MV-4-11 (cell line): ENCODE data around the gene RNF125.
"Not testable (repeated sequence)": the region's sequence is repeated elsewhere in the genome, so short reads cannot be mapped to it uniquely, and the experiment has no call there.

ENCODE experiments used
- DNase-seq: peaks from one replicate; lab custom pipeline; 2025; lab: John Stamatoyannopoulos, UW

Gene RNF125

DNA sequence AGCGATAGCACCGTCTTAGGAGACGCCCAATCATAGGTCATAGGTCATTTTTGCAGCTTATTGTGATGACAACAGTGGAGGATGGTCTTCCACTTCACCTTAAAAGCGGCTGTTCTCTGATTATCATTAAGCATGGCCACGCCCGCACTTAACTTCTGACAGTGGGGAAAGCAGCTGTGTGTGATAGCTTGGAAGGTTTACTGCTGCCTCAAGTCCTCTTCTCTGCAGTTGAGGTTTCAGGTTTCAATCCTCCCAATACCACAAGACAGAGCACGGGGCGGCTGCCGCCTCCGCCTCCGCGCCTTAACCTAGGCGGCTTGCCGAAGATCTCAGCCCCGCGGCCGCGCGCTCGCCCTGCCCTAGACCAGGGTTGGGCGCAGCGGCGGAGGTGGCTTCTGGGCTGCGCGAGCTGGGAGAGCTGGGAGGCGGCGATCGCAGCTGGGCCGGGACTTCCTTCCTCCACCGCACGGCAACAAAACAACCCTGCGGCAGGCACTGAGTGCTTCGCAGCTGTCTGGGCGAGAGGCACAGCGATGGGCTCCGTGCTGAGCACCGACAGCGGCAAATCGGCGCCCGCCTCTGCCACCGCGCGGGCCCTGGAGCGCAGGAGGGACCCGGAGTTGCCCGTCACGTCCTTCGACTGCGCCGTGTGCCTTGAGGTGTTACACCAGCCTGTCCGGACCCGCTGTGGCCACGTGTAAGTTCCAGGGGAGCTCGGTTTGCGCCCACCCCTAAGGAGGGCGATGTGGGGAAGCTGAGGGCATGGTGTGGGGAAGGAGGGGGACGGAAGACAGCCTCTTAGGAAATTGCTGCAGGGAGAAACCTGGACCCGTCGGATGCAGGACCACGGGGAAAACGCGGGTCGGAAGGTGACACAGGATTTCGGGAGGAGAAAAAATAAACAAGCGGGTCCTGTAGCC lies at the start of gene RNF125:
Gene RNF125 (plus strand): TSS at position 495 of the 920 bp plus-strand sequence. CDS start 39 bp downstream, at position 534.
- DNase-seq, result peak; percentile 79

DNA sequence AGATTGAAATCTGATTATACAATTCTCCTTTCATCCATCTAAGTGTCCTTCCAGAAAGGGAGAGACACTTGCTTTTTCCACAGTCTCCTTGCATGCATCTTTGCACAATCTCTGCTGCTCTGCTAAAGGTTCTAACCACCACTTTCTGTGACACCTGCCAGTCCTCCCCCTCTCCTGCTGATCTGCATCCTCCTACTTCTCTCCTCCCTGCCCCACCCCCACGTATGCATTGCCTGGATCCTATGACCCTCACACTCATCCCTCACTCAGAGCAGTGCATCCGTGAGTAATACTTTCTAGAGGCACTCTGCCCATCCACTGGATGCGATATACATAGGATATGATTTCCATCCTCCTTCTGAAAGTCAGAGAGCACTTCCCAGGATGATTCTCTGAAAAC lies 48.0 kb upstream of the RNF125 start:
- DNase-seq, result no peak

DNA sequence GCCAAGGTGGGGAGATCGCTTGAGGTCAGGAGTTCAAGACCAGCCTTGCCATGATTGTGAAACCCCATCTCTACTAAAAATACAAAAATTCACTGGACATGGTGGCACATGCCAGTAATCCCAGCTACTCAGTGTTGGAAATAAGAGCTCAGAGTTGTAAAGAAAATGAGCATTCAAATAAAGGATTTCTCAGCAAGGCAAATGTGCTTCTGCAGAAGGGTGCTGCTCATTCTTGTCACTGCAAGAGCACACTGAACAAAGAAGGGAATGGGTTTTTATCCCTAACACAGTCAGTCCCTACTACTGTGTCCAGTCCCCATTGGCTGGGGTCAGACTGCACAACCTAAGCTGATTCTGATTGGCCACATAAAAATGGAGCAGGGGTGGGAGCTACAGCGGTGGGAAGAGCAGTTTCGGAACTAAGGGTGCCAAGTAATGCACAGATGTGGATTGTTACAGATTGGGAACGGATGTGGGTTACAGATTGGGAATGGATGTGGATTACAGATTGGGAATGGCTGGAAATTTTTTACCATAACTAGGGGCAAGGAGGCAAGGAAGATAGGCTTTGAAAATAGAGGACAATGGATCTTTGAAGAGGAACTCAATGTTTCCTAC lies 44.6 kb upstream of the RNF125 start:
- peak; percentile 22 for DNase-seq

DNA sequence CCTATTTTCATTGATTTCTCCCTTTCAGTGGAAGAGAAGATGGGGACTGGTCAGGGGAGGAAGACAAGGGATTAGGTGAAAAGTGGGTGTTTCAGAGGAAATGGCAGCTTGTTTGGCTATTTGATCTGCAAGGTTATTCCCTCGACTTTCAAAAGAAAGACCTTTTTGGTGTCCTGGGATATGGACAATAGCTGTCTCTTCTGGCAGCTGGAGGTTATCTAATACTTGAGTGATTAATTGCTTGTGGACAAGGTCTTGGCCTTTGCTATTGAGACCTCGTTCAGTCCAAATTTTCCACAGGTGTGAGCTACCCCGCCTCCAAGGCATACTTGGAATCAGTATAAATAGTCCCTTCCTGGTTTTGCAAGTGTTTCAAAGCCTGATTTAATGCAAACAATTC lies 42.4 kb upstream of the RNF125 start:
- no peak for DNase-seq

DNA sequence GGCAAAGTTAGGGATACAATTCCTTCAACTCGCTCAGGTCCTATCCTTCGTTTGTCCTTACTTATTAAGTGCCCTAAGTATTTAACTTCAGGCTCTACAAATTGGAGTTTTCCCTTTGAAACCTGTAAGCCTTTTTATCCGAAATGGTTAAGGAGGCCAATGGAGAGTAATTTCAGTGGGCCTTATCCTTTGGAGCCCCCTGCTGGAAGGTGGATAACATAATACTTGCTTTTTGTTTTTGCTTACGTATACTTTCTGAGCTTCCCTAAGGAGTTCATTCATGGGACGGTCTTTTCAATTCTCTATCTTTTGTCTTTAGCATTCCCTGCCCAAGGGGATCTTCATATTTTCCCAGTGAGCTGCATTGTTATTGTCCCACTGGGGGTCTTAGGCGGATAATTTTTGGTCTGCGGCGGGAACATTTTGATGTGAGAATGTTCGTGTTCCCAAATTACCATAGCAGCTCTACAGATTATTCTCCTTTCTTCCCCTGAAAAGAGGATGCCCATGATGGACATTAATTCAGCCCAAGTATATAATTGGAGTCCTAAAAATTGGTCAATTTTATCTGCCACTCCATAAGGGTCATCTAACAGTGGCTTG lies 41.3 kb upstream of the RNF125 start:
- peak; percentile 41 for DNase-seq

DNA sequence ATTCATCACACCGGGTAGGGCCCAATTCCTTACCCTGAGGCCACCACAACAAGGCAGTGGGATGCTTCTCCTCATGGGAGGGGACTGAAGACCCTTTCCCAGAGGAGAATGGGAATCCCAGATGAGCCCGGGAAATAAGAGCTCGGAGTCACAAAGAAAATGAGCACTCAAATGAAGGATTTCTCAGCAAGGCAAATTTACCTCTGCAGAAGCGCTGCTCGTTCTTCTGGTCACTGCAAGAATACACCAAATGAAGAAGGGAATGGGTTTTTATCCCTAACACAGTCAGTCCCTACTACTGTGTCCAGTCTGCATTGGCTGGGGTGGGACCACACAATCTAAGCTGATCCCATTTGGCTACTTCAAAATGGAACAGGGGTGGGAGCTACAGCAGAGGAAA lies 40.0 kb upstream of the RNF125 start:
- DNase-seq, result no peak

DNA sequence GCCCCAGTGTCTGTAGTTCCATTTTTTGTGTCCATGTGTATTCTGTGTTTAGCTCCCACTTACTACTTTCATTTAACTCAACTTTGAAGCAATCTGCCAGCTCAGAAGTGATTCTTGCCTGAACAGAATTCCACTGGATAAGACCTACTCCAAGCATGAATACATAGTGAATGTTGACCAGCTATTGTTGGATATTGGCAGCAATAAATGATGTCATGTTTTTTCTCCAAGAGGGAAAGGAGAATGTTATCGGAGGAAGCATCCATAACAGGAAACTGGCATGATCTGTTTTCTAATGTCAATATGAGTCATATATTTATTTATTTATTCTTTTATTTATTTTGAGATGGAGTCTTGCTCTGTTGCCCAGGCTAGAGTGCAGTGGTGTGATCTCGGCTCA lies 38.9 kb upstream of the RNF125 start:
- DNase-seq, result no peak

DNA sequence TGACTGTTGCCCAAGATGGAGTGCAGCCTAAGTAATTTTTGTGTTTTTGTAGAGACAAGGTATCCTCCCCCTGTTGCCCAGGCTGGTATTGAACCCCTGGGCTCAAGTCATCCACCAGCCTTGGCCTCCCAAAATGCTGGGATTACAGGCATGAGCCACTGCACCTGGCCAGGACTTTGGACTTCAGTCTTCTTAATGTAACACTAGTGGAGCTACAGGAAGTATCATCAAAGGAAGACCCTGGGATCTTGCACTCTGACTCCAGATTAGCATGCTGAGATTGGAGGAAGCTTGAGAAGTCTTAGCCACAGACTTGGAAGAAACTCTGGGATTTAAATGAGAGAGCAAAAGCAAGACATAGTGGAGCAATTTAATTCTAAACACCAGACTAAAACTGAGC lies 37.8 kb upstream of the RNF125 start:
- DNase-seq, result no peak

DNA sequence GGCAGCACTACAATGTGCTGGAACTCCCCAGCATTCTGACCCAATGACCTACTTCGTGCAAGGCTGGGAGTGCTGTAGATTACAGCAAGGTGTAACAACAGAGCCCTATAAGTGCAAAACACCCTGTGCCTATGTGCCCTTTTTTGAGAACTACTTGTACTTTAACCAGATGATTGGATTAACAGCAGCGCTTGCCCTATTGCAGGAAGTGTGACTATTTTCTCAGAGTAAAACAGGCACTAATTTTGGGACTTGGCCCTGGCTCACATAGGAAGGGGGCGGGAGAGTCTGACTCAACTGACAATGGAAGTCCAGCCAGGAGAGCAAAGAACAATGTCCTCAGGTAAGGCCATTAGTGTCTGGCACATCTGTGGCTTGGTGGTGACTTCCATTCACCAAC lies 35.6 kb upstream of the RNF125 start:
- DNase-seq, result no peak

DNA sequence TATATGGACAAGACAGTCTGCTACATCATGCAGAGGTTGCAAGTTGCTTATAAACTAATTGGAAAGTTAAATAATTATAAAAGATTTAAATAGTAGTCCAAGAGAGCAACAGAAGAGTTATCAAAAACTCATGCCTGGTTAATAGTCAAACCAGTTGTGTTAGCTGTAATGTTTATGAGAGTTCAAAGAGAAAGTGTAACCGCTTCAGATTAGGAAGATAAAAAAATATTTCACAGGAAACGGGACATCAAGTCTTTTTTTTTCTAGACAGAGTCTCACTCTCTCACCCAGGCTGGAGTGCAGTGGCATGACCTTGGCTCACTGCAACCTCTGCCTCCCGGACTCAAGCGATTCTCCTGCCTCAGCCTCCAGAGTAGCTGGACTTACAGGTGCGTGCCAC lies 34.6 kb upstream of the RNF125 start:
- DNase-seq, result no peak

DNA sequence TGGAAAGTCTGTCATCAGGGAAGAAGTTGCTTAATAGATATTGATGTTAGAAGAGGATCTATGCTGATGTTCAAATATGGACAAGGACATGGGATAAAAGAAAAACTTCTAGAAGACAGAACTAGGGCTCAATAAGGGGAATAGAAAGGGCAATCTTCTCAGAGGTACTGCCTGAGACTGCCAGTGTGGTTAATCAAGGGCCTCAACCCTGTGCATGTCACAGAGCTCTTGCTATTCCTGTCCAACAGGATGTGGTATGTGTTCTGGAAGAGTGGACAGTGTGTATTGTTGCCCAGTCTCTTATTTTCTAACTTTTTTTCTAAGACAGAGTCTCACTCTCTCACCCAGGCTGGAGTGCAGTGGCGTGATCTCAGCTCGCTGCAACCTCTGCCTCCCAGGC lies 27.8 kb upstream of the RNF125 start:
- DNase-seq, result peak; percentile 85

DNA sequence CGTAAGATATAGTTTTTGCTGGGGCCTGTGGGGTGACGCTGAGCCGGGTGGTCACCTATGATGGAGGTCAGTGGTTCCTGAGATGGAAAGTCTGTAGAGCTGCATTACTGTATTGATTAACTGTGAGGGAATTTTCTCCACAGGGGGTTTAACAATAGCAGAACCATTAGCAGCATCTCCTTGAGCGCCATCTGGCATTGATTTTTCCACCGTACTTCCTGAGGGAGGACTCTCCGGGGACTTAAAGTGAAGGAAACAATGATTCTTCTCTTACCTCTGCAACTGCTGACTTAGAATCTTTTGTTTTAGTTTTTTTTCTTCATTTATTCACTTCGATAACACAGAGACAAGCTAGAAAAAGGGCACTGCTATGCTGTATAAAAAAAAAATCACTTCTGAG lies 22.6 kb upstream of the RNF125 start:
- DNase-seq, result no peak

DNA sequence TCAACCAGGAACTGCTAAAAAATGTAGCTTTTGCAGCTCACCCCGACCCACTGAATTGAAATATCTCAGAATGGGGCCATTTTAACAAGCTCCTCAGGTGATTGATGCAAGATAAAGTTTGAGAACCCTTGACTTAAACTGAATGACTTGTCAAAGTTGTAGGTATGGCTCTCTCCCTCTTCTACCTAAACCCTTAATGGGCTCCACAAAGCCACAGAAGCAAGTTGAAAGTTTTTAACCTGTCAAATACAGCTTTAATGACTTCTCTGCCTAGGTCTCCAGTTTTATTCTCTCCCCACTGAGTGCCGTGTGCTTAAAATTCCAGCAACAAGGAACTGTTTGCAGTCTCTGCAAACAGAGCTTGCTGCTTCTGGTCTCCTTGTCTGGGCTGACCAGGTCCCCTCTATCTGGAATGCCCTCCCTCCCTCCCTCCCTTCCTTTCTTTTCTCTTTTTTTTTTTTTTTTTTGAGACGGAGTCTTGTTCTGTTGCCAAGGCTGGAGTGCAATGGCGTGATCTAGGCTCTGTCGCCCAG lies 19.7 kb upstream of the RNF125 start:
- DNase-seq, result no peak

DNA sequence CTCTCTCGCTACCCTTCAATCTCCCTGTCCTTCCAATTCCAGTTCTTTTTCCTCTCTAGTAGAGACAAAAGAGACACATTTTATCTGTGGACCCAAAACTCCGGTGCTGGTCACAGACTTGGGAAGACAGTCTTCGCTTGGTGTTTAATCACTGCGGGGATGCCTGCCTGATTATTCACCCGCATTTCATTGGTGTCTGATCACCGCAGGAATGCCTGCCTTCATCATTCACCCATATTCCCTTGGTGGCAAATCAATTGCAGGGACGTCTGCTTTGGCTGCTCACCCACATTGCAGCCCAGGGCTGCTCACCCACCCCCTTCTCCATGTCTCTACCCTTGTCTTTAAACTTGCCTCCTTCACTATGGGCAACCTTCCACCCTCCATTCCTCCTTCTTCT lies 17.5 kb upstream of the RNF125 start:
- not testable (repeated sequence) for DNase-seq

DNA sequence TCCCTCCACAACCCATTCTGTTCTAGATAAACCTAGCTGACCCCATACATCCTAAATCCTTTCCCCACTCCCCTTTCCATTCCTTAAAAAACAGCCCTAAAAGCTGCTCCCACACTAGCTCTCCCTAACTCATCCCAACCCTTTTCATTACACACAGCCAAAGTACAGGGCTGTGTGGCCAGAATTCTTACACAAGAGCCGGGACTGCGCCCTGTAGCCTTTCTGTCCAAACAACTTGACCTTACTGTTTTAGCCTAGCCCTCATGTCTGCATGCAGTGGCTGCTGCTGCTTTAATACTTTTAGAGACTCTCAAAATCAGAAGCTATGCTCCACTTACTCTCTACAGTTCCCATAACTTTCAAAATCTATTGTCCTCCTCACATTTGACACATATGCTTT lies 14.8 kb upstream of the RNF125 start:
- not testable (repeated sequence) for DNase-seq

DNA sequence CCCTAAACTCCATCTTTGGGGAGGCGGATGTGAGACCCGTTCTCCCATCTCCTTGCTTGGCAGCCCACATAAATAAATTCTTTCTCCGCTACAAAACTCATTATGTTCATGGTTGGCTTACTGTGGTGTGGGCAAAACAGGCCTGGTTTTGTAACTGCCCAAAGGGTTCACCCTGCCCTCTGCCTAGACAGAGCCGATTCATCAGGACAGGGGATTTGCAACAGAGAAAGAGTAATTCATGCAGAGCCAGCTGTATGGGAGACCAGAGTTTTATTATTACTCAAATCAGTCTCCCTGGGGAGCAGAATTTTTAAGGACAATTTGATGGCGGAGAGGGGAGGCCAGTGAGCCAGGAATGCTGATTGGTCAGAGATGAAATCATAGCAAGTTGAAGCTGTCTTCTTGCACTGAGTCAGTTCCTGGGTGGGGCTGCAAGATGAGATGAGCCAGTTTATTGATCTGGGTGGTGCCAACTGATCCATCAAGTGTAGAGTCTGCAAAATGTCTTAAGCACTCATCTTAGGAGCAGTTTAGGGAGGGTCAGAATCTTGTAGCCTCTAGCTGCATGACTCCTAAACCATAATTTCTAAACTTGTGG lies 8.4 kb upstream of the RNF125 start:
- no peak for DNase-seq

DNA sequence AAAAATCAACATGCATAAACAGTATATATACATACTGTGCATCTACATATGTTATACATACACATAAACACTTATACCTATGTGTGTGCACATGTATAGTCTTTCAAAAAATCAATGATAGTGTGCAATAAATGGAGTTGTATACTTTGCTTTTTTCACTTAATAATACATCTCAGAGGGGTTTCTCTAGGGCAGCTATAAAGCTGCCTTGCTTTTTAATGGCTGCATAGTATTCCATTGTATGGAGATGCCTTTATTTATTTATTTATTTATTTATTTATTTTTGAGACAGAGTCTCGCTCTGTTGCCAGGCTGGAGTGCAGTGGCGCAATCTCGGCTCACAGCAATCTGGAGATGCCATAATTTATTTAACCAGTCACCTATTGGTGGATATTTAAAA lies 7.4 kb upstream of the RNF125 start:
- DNase-seq, result no peak

DNA sequence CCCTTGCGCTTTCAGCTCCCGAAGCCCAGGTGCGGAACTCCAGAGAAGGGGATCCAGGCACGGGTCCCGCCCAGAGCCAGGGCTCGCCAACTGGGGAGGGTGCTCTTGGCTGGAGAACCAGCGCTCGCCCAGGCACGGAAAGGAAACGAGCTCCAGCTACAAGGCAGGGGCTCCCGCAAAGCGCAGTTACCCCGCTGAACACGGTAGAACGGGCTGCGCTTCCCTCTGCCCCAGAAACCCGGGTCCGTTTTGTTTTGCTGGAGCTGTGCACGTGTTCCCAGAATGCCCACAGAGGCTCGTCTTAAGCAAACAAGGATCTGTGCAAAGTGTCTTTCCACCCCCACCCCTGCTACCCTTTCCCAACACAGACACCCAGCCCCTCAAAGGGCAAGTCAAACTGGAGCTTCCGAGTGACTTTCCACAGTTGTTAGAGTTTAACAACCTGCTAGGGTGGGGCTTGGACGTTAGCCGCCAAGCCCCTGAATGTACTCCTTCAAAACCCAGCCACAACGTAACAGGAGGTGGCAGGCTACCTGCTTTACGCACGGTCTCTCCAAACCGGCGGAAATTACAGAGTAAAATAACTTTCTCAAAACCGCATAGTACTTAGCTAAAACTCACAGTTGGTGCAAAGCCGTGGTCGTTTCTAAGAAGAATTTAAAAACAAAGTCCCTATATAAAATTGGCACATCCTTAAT lies 775 bp downstream of the RNF125 start:
- DNase-seq, result peak; percentile 33

DNA sequence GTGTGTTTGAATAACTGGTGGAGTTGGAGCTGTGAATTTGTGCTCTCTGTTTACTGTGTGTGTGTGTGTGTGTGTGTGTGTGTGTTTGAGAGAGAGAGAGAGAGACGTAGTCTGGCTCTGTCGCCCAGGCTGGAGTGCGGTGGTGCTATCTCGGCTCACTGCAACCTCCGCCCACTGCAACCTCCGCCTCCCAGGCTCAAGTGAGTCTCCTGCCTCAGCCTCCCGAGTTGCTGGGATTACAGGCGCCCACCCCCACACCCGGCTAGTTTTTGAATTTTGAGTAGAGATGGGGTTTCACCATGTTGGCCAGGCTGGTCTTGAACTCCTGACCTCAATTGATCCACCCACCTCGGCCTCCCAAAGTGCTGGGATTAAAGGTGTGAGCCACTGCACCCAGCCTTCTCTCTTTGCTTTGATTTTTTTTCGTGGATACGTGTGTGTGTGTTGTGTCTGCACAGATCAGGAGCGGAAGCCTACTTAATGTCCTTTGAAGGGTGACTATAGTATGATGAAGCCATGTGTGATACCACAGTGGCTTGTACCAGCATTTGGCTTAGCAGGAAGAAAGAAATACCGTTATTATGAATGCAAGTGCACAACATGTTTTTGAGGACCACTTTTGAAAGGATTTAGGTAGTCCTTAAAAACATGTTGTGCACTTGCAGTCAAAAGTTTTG lies 1.5 kb downstream of the RNF125 start:
- not testable (repeated sequence) for DNase-seq

DNA sequence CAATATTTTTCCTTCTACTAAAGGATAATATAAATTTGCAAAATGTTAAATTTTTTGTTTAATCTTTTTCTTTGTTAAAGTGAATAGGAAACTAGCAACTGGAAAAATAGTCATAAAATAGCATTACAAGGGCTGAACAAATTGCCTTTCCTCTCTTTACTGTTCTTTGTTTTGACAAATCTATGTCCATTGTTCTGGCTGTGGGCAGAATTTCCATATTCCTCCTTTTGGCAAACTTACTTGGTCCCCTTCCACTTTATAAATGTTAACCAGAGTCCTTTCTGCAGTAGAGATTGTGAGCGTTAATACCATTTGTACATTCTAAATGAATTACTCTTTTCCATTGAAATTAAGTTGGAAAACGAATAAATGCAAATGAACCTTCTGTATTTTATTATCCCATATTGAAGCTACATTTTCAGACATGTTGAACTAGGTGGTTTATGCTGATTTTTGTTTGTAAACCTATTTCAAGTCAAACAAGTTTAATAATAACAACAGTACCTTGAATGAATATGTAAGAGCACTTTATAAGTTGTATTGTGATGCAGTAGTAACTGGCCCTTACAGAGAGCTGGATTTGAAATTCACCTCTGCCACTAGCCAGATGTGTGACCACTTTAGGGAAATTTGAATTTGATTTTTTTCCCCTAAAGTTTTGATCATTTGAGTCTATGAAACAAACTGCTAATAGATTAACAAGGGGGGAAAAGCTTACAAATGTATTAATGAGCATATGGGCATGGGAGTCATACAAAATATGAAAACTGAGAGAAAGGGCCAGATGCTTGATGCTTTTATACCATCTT lies 3.3 kb downstream of the RNF125 start:
- DNase-seq, result no peak
